Measurements from ENCODE around the gene CD200.
"Not testable (repeated sequence)": the region's sequence is repeated elsewhere in the genome, so short reads cannot be mapped to it uniquely, and the experiment has no call there.

Gene CD200

DNA sequence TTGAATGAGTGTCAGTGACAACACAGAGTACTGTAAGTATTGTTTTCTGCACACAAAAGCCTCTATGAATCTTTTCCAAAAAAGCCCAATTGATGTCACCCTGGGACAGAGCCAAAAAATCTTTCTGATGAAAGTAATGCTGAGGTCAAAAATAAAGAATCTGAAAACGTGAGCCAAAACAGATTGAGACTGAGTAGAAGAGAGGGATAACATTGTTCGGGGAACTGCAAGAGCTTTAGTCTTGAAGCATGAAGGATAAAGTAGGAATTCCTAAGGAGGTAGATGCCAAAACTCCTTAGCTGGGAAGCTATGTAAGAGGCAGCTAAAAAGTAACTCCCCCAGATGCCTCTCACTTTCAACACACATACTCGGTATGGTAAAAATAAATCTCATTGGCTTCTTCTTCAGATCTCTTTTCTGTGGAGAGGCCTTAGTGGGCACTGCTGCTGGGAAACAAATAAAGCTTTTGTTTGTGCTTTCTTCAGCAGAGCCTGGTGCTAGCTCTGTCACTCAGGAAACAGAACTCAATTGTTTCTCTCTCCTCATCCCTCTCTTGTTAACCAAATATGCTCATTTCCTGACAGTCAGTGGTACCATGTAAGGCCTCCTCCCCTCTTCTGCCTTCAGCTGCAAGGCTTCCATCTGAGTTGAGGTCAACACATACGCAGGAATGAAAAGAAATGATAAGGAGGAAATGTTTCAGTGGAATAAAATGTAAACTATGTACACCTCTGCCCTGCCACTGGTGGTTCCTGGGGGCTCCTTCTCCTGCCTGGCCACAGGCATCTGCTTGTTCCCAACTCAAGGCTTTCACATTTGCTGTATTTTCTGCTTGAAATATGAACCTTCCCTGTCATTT, 58.1 kb downstream of the CD200 start:
- no peak for DNase-seq (ENCODE audit: low read depth)

DNA sequence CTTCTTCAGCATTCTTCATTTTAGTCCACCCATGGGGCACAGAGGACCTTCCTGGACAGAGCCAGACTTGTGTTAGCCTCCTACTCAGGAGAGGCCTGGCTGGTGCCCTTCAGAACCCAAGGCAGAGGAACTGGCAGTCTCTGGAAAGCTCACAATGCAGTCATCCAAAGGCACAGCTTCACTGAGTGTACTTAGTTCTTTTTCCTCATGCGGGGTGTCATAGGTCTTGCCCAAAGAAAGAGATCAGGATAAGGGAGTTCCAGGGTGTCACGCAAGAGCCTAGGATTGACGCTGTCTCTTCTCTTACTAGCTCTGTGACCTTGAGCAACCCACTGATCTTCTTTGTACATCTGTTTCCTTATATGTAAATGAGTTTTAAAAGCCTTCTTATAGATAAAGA, 58.7 kb downstream of the CD200 start:
- DNase-seq (ENCODE audit: low read depth), result no peak

DNA sequence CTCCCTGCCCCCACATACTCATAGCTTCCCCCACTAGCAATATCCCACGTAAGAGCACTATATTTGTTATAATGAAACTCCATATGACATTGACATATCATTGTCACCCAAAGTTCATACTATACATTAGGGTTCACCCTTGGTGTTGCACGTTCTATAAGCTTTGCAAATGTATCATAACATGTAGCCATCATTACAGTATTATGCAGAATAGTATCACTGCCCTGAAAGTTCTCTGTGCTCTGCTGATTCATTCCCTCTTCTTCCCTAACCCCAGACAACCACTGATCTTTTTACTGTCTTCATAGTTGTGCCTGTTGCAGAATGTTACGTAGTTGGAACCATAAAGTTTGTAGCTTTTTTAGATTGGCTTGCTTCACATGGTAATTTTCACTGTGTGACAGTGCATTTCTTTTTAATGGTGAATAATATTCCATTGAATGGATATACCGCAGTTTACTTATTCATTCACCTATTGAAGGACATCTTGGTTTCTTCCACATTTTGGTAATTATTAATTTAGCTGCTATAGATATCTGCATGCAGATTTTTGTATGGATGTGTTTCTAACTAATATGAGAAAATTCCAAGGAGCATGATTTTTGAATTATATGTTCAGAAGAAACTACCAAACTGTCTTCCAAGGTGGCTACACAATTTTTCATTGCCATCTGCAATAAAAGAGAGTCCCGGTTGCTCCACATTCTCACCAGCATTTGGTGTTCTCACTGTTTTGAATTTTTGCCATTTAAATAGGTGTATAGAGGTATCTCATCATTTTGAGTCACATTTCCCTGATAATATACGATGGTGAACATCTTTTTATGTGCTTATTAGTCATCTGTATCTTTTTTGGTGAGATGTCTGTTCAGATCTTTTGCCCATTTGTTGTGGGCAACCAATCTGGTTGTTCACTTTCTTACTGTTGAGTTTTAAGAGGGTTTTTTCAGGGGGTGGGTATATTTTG, 59.7 kb downstream of the CD200 start:
- DNase-seq (ENCODE audit: low read depth), result no peak

DNA sequence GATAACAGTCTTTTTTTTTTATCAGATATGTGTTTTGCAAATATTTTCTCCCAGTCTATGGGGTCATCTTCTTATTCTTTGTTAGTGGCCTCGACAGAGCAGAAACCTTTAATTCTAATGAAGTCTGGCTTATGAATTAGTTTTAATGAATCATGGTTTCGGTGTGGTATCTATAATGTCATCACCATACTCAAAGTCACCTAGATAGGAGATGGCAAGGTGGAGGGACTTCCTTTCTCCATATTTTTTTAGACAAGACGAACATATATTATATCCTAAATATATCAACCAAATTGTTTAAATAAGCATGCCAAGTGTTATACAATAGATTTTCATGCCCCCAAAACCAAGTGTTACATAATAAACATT, 60.4 kb downstream of the CD200 start:
- no peak for DNase-seq (ENCODE audit: low read depth)

DNA sequence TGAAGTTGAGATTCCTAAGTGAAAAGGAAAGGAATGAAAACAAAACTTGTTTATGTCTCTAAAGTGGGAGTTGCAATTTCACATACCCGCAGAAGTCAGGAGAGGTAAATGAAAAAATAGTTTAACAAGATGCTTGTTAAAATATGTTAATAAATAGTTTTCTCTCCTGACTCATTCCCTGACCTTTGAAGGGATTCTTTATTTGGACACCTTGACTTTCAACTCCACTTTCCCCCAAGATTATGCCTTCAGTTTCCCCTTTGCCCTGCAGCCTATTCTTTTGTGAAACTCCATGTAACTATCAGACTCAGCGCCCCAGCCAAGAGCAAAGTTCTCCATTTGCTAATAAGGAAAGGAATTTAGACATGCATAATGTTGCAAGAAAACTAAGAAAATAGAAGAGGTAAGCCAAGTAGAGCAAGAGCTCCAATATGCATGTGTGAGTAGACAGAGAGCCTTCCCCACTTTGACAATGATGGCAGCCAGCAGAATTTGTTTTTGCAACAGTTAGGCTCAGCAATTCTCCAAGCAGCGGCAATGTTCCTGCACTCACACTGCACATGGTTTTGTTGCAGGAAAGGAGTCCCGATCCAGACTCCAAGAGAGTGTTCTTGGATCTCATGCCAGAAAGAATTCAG, 61.2 kb downstream of the CD200 start:
- DNase-seq (ENCODE audit: low read depth), result no peak

DNA sequence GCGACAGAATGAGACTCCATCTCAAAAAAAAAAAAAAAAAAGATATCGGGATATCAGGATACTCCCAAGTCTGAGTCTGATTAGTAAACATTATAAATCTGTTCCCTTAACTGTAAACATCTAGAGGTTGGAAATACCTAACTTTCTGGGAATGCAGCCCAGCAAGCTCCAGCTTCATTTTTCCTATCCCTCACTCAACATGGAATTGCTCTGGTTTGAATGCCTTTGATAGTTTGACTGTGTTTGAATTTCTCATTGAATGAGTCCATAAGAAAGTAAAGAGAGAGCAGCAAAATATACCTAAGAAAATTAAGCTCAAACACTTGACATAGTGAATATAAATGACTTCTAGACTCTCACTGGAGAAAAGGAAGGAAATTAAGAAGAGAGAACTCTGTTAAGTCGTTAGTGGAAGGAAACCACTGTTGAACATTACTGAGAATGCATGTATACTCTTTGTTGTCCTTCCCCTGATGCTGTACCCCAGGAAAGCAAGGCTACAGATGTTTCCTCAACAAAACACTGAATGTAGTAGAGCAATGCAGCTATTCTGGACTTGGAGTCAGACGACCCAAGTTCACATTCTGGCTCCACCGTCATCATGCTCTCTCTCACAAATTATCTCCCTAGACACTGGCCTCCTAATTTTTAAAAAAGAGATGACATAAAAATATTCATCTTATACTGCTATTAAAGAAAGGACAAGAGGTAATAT, 62.4 kb downstream of the CD200 start:
- no peak for DNase-seq (ENCODE audit: low read depth)

DNA sequence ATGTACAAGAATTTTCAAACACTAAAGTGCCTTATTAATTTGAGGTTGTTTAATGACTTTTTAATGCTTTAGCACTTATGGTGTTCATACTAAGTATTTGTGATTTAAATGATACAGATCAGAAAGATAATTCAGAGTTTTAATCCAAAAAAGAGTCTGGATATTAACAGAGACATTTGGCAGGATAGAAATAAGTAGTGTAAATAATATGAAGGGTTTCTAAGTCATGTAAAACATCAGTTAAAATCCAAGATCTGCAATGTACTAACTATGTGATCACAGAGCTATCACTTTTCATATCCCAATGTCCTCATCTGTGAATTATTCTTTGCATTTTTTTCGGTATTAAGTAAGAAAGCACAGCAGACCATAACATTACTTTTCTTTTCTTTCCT, 62.9 kb downstream of the CD200 start:
- no peak for DNase-seq (ENCODE audit: low read depth)

DNA sequence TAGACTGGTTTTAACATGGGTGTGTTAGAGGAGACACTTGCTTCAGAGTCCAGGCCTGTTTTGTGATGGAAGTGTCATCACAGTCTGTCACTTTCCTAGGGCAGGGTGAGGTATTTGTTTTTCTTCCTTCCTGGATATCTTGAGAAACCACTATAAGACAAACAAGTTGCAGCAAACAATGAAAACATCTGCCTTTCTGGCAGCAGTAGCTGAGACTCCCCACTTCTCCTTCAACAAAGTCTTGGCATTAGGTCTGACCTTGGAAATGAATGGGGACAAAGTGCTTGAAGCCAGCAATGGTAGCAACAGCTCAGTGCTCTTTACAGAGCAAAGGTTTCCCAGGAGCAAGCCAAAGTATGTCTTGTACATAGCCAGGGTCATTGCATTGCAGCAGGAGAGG, 64.6 kb downstream of the CD200 start:
- no peak for DNase-seq (ENCODE audit: low read depth)

DNA sequence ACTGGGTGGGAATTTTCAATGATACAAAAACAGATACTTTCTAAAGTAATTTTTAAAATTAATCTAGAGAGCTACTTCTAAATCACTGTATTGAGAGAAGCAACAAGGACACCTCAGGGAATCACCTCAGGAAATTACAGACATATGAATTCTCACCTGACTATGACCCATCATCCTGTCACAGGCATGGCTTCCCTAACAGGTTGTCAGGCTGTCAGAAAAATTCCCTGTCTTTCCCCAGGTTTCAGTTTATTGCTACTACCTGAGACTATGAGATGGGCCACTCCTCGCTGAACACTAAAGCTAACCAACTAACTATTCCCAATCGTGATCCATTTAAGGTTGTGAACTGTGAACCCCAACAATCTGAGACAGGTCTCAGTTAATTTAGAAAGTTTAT, 66.1 kb downstream of the CD200 start:
- no peak for DNase-seq (ENCODE audit: low read depth)

DNA sequence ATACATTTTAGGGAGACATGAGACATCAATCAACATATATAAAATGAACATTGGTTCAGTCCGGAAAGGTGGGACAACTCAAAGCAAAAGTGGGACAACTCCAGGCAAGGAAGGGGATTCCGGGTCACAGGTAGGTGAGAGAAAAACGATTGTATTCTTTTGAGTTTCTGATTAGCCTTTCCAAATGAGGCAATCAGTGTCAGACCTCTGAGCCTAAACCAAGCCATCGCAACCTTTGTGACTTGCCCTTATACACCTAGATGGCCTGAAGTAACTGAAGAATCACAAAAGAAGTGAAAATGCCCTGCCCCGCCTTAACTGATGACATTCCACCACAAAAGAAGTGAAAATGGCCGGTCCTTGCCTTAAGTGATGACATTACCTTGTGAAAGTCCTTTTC, 66.6 kb downstream of the CD200 start:
- DNase-seq (ENCODE audit: low read depth), result not testable (repeated sequence)

DNA sequence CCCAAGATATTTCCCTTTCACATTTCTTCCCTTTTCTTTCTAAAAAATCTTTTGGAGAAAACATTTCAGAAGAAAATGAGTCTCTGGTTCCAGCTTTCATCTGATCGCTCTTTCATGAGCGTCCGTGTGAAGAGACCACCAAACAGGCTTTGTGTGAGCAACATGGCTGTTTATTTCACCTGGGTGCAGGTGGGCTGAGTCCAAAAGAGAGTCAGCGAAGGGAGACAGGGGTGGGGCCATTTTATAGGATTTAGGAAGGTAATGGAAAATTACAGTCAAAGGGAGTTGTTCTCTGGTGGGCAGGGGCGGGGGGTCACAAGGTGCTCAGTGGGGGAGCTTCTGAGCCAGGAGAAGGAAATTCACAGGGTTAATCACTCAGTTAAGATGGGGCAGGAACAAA, 67.4 kb downstream of the CD200 start:
- DNase-seq (ENCODE audit: low read depth), result not testable (repeated sequence)

DNA sequence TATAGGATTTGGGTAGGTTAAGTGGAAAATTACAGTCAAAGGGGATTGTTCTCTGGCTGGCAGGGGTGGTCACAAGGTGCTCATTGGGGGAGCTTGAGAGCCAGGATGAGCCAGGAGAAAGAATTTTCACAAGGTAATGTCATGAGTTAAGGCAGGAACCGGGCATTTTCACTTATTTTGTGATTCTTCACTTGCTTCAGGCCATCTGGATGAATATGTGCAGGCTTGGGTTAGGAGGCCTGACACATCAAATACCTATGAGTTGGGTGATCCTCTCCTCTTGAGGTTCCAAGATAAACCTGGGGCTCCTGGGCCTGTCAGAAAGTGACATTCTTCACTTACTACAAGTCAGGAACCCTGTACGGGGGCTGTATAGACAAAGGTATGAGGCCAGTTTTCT, 68.7 kb downstream of the CD200 start:
- DNase-seq (ENCODE audit: low read depth), result no peak

DNA sequence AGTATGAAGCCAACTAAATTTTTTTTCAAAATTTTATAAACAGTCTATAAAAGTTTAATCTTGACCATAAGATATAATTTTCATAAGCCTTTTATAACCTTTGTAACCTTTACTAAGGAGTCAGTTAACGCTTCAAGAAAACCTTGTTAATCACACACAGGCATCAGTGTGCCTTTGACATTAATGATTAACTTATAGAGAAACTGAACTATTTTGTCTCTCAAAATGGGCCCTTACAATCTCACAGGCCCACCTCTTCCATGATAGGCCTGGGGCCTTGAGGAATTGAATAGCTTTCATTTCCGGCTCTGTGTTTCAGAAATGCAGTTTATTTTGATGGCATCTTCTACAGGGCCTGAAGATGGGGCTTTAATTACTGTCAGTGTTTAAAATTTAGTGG, 70.1 kb downstream of the CD200 start:
- no peak for DNase-seq (ENCODE audit: low read depth)

DNA sequence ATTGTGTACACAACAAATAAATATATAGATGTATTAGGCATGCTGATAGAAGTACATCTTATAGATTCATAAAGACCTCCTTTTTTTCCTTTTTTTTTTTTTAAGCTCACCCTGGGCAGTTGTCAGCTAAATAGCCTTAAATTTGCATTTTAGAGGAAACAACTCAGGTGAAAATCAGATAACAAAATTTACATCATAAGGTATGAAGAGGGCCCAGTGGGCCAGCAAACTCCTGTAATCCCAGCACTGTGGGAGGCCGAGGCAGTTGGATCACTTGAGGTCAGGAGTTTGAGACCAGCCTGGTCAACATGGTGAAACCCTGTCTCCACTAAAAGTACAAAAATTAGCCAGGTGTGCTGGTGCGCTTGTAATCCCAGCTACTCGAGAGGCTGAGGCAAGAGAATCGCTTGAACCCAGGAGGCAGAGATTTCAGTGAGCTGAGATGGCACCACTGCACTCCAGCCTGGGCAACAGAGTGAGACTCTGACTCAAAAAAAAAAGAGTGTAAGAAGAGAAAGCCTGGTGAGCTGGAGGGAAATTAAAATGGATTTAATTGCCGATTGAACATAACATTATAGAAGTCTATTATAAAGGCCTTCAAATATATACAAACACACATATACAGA, 72.1 kb downstream of the CD200 start:
- not testable (repeated sequence) for DNase-seq (ENCODE audit: low read depth)

DNA sequence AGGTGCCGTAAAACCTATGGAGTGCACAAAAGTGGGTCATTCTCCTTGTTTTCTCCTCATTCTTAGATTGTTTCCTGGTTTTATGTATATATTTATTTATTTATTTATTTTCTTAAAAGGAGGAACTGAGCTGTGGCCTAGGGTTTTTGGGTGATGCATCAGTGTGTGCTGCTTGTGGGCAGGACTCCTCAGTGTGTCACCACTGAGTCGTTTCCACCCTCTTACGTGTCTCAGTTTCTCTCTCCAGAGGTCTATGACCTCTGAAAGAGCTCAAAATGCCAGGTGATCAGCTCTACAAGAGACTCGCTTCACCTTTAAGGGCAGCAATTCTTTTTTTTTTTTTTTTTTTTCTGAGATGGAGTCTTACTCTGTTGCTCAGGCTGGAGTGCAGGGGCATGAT, 72.9 kb downstream of the CD200 start:
- no peak for DNase-seq (ENCODE audit: low read depth)

DNA sequence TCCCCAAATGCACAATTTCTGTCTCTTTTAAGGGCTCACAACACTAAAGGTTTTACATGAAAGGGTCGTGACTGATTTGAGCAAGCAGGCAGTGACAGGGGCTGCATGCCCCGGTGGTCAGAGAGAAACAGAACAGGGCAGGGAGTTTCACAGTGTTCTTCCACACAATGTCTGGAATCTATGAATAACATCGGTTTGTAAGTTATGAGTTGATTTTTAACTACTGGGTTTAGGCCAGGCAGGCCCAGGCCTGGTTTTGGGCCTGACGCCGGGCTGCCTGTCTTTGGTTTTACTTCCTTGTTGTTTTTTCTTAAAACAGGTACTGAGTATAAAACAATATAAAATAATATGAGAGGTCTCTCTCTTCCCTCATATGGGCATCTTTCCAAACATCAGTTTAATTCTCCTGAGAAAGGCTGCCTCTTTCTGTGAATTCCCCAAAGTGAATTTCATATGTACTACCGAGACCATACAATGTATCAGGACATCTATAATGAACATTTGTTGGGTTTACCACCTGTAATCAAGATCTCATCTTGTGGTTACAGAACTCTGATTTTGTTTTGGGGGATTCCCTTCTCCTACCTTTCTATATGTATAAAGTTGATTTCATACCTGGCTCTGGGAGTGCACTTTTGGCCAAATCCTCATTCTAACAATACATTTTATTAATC, 74.4 kb downstream of the CD200 start:
- no peak for DNase-seq (ENCODE audit: low read depth)

DNA sequence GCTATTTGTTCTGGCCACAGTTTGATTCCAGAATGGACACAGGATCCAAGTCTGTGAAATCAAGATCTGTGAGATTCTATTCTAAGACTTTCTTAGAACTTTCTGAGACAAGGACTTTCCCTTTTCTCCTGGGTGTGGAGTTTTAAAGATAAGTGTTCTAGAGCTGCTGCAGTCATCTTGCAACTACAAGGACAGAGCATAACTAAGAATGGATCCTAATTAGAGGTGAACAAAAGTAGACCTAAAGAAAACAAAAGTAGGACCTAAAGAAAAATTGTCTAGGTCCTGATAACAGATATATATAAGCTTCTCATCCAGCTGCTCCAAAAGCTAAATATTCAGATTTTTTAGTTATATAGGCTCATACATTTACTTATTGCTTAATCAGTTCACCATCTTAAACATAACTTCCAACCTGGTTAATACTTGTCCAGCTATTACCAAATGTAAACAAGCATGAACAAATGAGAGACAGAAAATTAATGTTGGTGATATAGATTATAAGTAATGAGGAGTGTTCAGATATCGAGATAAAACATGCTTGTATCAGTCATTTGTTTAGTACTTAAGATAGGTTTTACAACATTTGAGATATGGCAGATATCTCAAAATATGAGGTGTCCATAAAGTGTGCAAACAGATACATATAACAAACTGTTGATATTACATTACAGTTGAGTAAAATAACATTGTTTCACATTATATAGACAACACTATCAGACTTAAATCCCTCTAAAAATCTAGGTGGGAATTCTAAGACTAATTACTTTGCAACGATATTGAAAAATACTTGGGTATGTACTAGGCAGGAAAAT, 75.1 kb downstream of the CD200 start:
- DNase-seq (ENCODE audit: low read depth), result no peak

DNA sequence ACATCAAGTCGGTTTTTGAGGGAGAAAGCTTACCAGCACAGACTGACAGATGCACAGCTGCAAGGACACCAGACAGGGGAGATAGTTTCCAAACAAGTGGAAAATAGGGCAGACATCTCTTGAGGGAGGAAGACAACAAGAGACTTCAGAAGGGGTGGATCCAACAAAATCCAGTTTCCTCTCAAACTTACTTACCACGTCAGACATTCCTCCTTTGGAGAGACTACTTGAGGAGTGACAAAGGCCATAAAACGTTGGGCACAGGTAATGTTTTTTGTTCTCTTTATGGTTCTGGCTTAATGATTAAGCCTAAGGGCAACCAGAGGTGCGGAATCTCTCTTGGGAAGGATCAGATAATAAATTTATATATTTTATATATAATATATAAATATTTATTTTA, 76.1 kb downstream of the CD200 start:
- DNase-seq (ENCODE audit: low read depth), result no peak

DNA sequence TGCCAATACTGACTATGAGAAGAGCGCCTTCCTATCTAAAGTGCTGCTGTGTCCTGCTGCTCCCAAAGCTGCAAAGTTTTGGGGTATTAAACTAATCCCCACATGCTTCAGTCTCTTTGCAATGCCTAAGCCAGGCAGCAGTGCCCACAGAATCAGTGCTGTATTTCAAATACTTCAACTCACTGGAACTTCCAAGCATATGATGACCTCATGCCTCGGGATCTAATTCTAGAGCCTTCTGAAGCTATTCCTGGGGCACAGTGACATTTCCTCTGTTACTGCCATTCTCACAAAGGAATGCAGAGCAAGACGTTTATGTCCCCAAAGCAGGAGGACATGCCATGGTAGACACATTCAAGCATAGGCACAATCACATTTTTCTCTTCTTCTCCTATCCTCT, 78.5 kb downstream of the CD200 start:
- DNase-seq (ENCODE audit: low read depth), result no peak

All from stimulated activated CD8-positive, alpha-beta memory T cell treated with anti-CD3 and anti-CD28 coated beads, Interleukin-4, amount 100 ng/mL, for 24 hours (primary cell).